Hematopoietic multipotent progenitor cell treated with erythropoietin and hydrocortisone succinate and interleukin-3 and kit ligand, for 6 days (in vitro differentiated cells): ENCODE results near the gene IST1.

Experiments
- DNase-seq: peaks from one replicate; pipeline ENCODE4 v3.0.0-alpha.2; 2015

IST1 gene

DNA sequence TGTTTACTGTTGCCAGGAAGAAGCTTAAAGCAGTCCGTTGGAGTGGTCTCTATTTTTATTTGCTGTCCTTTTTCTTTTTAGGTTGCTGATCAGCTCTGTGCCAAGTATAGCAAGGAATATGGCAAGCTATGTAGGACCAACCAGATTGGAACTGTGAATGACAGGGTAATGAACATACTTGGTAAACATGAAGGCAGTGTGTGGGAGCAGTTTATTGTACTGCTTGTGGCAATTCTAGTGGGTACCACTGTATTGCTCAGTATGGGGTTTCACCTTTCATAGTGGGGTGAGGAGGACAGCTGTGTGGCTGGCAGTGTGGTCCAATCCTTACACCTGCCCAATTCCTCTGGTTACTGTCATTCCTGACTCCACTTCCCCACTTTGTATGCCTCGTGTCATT, 25.3 kb downstream of the IST1 start:
- DNase-seq = no peak

DNA sequence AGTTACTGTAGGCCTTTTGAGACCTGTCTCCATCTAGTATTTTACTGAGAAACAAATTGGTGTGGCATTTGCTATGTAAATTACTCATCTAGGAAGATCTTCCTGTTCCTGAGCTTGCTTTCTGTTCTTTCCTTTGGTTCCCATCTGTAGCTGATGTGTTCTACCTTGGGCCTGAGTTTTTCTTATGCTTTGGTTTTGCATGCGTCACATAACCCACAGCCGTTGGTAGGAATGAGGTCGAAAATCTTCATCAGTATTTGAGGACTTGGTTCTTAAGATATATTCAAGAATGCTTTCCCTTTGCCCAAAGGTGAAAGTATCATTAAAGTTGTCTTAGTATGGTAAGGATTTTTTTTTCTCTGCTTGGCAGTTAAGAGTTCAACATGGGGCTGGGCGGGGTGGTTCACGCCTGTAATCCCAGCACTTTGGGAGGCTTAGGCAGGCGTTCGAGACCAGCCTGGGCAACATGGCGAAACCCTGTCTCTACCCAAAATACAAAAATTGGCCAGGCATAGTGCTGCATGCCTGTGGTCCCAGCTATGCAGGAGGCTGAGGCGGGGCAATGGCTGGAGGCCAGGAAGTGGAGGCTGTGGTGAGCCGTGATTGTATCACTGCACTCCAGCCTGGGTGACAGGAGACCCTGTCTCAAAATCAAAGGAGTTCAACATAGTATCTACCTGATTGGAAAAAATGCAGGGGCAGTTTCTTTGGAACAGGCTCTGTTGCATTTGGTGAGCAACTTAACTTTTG, 28.8 kb downstream of the IST1 start:
- DNase-seq = no peak

DNA sequence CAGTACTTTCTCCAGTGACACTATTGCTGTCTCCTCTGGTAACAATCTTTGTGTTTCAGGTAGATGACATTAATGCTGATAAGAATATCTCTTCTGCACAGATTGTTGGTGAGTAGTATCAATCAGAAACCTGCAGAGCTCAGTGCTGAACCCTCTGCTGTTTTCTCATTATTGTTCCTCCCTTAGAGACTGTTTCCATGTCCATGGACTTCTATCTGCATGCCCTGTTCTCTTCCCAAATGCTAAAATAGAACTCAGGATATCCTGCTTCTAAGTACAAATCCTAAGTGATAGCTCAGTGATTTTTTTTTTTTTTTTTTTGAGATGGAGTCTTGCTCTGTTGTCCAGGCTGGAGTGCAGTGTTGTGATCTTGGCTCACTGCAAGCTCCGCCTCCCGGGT, 29.4 kb downstream of the IST1 start:
- no peak for DNase-seq

DNA sequence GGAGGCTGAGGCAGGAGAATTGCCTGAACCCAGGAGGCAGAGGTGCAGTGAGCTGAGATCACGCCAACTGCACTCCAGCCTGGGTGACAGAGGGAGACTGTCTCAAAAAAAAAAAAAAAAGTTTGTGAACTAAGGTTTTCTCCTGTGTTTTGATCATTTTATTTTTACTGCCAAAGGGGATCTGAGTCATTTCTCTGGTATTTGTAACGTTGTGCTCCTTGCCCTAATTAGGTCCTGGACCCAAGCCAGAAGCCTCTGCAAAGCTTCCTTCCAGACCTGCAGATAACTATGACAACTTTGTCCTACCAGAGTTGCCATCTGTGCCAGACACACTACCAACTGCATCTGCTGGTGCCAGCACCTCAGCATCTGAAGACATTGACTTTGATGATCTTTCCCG, 32.1 kb downstream of the IST1 start:
- DNase-seq = peak; percentile 49

DNA sequence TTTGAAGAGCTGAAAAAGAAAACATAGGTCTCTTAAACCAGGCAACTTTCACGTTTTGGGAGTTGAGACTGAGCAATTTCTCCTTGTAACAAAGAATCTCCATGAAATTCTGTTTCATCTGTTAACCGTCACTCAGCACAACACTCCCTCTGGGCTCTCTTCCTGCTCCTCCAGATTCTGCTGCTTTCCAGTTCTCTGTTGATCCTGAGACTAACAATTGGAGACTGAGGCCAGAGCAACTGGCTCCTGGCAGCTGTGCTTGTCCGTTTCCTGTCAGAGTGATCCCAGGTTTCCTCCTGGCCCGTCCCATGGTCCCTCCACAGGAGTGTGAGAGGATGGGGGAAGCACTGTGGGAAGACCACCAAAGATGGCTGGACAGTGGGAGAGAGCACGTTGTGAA, 32.5 kb downstream of the IST1 start:
- DNase-seq = no peak

DNA sequence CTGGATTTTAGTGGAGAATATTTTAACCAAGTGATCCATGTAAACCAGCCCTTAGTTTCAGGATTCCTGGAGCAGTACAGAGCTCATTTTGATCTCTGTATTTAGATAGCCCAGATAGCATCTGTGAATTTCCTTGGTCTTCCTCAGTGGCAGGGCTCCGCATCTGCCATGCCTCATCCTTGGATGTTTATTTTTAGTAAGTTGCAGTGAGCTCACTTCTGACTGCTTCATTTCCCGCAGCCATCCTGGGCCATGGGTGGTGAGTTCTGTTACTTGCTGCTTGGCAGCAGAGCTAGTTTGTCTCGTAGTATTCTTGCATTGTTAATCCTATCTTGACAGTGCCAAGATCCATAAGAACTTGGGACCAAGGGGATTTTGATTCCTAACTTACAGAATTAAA, 33.7 kb downstream of the IST1 start:
- no peak for DNase-seq

DNA sequence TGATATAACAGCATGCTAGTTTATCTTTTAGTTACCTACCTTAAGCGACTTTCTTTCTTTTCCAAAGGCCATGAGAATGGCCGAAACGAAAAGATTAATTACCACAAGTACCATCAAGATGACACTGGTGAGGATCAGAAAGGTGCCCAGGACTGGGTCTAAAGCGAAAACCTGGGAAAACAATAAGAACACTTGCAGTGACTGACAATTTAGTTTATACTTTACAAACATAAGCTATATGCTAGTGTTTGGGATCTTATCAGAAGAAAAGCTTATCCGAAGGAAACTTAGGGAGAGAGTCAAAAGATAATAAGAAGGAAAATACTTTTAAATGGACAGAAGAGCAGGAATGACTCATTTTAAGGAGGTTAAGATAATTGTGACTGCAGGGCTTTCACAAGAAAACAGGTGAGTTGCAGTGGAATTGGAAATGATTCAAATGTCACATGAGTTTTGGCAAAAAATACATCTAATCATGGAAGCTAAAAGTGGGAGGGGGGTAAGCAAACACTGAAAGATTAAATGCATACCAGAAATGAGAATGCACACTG, 34.8 kb downstream of the IST1 start:
- no peak for DNase-seq

DNA sequence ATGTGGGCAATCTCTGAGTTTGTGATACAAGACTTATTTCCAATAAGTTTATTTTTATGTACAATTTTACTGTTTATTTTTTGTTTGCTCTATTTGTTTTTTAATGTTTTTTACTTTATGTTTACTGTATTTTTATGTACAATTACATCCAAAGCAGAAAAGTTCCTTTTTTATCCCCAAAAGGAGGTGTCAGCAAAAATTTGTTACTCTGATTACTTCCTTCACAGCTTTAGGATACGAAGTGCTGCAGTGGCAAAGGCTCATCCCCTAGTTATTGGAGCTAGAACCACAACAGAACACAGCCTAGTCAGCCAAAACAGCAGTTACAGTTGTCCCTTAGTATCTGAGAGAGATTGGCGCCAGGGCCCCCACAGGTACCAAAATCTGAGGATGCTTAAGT, 35.7 kb downstream of the IST1 start:
- DNase-seq = no peak

DNA sequence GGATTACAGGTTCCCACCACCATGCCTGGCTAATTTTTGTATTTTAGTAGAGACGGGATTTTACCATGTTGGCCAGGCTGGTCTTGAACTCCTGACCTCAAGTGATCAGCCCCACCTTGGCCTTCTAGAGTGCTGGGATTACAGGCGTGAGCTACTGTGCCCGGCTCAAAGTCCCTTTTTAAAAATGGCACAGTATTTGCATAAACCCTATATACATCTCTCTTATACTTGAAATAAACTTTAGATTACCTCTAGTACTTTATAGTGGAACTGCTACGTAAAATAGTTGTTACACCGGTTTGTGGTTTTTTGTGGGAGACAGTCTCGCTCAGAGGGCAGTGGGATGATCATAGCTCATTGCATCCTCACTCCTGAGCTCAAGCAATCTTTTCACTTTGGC, 36.3 kb downstream of the IST1 start:
- DNase-seq = no peak

DNA sequence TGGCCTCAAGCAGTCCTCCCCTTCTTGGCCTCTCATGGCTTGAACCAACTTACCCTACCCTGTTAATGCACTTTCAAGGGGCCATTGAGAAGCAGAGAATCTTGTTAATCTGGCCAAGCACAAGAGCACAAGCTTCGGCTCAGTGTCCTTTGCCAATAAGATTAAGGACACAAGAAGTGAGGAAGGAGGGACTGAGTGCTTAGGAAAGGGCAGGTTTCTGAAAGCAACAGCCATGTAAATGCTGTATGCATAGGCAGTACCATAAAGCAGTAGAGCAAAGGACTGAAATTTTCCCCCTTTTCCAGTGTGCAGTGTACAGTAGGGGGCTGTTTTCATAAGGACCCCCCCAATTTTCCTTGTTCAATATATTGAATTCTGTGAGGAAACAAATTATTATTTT, 37.7 kb downstream of the IST1 start:
- DNase-seq = no peak

DNA sequence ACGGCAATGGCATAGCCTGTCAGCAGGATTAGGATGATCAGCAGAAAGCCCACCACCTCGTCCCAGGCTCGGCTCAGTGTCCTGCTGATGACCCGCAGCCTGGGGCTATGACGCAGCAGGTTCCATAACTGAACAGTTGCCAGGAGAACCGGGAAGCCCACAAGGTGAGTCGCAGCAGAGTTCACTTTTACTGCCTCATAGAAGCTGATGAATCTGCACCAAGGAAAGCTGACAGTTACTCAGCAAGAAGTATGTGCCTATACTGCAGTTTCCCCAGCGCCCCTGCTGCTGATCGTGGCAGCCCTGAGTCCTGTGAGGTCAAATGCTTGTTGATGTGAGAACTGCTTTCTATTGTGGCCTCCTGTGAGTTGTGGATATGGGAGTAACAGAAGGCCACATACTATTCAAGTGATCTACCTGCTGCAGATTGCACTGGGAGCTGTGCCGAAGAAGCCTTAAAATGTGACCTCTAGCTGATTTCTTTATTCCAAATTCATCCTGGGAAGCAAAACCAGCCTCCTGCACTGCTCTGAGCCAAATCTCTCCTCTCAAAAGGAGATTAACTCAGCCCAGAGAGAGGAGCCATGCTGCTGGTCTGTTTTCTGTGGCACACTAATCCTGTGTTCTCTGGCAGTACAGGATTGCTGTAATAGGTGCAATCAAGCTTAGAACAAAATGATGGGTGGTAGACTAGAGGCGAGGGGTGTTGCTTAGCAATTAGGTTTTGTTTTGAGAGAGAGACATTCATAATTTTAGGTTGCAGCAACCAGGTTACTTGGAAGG, 38.8 kb downstream of the IST1 start:
- no peak for DNase-seq

DNA sequence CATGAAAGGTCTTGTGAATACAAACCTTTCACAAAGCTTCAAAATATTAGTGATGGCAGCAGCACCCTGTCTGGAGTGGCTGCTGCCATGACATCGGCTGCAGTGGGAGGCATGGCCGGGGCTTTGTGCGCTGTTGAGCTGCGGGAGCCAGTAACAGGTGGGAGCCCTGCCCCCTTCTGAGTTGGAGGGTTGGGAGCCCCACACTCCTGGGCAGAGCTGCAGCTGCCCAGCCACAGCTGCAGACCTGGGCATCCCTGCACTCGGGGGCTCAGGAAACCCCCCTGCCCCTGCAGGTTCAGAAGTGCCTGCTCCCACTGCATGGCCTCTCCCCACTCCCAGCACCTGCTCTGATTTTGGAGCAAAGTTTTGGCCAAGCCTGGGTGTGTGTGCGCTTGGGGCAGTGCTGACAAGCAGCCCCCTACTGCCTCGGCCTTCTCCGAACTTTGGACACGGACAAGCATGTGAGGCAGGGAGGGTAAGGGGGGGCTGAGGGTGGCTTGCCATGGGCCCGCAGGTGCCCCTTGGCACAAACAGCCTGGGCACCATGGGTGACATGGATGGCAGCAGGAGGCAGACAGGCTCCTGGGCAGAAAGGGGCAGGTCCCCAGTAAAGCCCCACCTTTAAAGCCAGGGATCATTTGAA, 42.7 kb downstream of the IST1 start:
- no peak for DNase-seq

DNA sequence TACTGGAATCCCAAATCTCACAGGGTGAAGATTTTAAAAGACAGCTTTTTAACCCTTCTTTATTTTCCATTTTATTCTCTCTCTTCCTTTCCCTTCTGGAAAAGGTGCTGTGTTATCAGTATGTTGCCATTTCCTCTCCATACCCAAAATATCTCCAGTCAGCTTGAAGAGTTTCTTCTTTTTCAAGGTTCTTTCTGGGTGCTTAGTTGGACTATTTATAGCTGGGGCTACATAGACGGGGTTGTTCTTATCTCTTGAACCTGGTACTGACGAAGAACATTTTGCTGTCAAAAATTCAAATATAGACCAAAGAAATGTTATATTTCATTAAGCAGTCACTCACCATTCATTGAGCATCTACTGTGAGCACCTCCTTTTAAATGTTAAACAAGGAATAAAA, 48.6 kb downstream of the IST1 start:
- DNase-seq = no peak

DNA sequence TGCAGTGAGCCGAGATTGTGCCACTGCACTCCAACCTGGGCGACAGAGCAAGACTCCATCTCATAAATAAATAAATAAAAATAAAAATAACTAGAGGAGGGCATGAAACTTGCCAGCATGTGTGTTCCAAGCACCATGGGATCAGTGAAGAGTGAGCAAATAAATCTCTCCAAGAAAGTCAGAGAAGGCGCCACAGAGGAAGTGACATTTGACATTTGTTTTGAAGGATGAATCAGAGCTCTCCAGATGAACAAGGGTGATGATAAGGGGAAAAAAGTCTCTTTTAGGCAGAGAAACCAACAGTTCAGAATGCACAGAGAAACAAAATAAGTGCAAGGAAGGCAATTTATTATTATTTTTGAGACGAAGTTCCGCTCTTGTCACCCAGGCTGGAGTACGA, 50.3 kb downstream of the IST1 start:
- DNase-seq = no peak

DNA sequence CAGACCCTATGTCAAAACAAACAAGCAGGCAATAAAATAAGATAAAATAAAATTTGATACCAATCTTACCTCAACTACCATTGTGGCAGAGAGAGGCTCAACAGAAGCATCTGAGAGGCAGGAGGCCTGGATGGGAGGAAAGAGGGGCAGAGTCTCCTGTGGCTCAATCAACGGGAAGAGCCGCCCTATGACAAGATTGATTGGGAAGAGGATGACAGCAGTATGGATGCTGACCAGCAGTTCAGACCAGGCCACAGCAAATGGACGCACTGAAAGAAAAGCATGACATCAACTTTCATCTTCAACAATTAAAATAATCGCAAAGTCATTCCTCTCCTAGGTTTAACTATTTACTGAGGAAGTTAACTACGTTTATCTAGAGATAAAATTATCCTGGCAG, 57.5 kb downstream of the IST1 start:
- DNase-seq = no peak

DNA sequence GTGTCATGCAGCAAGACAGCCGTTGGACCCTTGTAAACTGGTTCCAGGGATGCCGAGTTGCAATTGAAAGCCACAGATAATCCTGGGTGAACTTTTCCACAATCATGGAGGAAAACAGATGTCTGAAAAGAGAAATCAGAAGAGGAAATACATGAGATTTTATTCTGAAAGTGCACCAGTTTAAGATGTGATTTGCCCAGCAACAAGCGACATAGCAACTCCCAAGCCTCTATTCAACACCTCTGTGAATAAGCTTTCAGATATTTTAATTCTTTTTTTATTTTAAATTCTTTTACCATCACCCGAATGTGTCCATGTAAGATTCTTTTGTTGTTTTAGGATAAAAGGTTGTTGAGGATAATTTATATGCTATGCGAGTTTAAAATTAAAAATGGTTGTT, 58.8 kb downstream of the IST1 start:
- DNase-seq = no peak

DNA sequence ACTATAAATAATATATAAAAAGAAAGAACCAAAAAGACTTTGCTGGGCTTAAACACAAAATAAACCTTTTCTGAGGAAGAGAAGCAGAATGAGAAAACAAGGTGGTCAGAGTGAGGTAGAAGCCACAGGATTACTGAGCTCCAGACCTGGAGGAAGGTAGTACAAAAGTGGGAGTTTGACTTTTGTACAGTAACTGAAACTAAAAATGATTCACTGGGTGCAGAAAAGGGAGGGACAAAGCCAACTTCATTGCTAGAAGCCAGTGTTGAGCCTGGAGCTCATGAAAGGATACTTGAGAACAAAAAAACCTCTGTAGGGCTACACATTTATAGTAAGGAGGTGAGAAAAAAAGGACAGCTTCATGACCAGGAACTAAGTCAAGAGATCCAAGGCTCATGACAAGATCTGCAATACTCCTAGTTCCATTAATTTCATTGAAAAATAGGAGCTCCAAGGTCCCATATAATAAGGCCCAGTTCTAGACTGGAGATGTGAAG, 59.4 kb downstream of the IST1 start:
- no peak for DNase-seq

DNA sequence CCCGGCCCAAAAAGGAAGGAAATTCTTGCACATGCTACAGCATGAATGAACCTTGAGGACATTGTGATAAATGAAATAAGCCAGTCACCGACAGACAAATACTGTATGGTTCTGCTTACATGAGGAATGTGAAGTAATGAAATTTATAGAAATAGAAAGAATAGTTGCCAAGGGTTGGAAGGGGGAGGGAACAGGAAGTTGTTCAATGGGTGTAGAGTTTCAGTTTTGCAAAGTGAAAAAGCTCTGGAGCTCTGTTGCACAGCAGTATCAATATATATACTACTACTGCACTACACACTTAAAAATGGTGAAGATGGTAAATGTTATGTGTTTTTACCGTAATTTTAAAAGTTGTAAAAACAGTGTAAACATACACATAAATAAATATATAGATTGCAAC, 61.2 kb downstream of the IST1 start:
- no peak for DNase-seq

DNA sequence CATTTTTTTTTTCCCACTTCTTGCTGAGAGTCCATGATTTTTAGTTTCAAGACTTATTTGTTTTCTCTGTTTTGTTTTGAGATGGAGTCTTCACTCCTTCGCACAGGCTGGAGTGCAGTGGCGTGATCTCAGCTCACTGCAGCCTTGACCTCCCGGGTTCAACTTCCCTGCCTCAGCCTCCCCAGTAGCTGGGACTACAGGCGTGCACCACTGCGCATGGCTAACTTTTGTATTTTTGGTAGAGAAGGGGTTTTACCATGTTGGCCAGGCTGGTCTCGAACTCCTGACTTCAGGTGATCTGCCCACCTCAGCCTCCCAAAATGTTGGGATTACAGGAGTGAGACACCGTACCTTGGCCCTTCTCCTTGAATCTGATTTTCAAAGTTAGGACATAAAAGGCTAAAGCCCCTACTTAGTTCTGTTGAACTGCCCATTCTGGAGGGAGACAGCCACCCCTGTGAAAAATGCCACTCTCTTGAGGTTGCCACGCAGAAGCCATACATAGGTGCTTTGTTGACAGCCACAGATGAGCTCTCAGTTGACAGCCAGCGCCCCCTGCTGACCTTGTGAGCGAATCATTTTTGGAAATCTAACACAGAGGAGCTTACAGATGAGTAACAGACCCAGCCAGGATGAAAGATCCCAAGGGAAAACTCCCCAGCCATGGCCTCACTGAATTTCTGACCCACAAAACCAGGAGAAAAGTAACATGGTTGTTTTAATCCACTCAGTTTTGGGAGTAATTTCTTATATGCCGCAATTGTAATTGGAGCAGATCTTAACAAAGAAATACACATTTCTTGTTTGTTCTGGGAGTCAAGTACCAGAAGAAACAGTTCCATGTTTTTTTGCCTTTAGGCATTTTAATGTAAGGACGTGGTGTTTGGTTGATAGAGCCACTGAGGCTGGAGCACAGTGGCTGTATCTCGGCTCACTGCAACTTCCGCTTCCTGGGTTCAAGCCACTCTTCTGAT, 66.0 kb downstream of the IST1 start:
- DNase-seq = peak; percentile 90

DNA sequence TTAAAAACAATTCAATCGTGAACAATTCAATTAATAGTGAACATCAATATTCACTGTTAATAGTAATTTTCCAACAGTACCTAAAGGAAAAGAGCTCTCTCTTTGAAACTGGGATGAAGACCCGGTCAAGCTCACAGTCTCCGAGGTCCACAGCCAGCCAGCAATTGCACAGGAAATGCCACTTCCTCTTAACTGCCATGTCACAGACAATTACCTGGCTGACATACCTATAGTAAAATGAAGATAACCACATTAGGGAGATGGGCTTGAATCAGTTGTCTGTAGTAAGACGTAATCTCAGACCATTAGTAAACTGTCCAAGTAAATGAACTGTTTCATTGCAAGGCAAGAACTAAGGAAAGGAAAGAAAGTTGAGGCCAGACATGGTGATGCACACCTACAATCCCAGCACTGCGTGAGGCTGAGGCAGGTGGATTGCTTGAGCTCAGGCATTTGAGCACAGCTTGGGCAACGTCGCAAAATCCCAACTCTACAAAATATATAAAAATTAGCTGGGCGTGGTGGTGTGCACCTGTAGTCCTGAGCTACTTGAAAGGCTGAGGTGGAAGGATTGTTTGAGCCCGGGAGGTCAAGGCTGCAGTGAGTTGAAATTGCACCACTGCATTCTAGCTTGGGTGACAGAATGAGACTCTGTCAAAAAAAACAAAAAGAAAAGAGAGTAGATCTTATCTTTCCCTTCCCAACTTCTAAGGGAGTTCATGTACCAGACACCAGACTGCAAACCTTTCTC, 68.0 kb downstream of the IST1 start:
- DNase-seq = no peak

DNA sequence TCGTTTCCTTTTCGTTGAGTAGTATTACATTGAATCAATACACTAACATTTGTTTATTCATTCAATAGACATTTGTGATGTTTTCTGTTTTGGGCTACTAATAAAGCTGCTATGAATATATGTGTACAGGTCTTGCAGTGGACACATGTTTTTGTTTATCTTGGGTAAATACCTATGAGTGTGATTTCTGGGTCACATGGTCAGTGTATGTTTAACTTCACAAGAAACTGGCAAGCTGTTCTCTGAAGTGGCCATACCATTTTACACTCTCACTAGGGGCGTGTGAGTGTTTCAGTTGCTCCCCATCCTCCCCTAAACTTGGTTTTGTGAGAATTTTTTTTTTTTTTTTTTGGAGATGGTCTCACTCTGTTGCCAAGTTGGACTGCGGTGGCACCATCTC, 69.9 kb downstream of the IST1 start:
- no peak for DNase-seq

DNA sequence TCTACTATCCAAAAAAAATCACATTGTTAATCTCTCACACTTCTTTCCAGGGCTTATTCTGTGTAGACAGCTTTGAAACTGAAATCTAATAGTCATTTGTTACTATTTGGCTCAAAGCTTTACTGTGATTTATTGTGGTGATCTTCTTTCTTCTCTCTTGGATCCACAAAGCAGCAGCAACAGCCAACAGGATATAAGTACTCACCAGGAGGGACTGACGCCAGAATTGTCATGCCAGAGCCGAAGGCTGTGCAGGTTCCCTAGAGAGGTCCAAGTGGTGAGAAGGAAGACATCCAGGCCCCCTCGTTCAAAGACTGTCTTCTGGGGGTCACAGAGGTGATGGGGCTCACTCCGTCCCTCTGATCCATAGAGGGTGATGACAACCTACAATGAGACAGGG, 71.6 kb downstream of the IST1 start:
- DNase-seq = no peak
